H9 (cell line): Measurements from ENCODE around the gene CDH16. TPM values are rescaled to one million over a fixed set of nuclear protein-coding genes. Genes with fewer than 3 reads are reported as not detected.
A peak's percentile ranks its signal among the peaks of the same experiment; 100 is the strongest.

Experiments
- DNase-seq: peaks from one replicate; pipeline ENCODE4 v3.0.0-alpha.2; 2017
- H2AFZ ChIP-seq: one replicate; pipeline ENCODE4 v1.6.1; 2013; ENCODE audit warnings: mild to moderate bottlenecking, low read length, control low read depth, moderate library complexity
- H2AK5ac ChIP-seq: 2 replicates; pipeline ENCODE4 v1.6.1; 2013; ENCODE audit warnings: low read length, control low read depth, mixed read lengths; ENCODE audit not compliant: insufficient read length
- H2BK120ac ChIP-seq: one replicate; pipeline ENCODE4 v1.6.1; 2013; ENCODE audit warnings: low read depth, mild to moderate bottlenecking, low read length, control low read depth, inconsistent platforms; ENCODE audit not compliant: poor library complexity, severe bottlenecking
- H2BK12ac ChIP-seq: 2 replicates; pipeline ENCODE4 v1.6.1; 2013; ENCODE audit warnings: low read length, control low read depth, mixed read lengths, low read depth; ENCODE audit not compliant: insufficient read length
- H2BK15ac ChIP-seq: 2 replicates; pipeline ENCODE4 v1.6.1; 2013; ENCODE audit warnings: low read depth, low read length, control low read depth
- H2BK20ac ChIP-seq: one replicate; pipeline ENCODE4 v1.6.1; 2013; ENCODE audit warnings: low read depth, mild to moderate bottlenecking, low read length, control low read depth, inconsistent platforms; ENCODE audit not compliant: poor library complexity, severe bottlenecking
- H2BK5ac ChIP-seq: 2 replicates; pipeline ENCODE4 v1.6.1; 2013; ENCODE audit warnings: low read length, control low read depth, mixed read lengths; ENCODE audit not compliant: insufficient read length
- H3K14ac ChIP-seq: 2 replicates; pipeline ENCODE4 v1.6.1; 2013; ENCODE audit warnings: low read length, control low read depth; ENCODE audit not compliant: insufficient read depth
- H3K18ac ChIP-seq: 2 replicates; pipeline ENCODE4 v1.6.1; 2013; ENCODE audit warnings: low read depth, mild to moderate bottlenecking, mixed read lengths, low read length, control low read depth; ENCODE audit not compliant: insufficient read length
- H3K23ac ChIP-seq: 2 replicates; pipeline ENCODE4 v1.6.1; 2013; ENCODE audit warnings: low read length, control low read depth, mixed read lengths, low read depth; ENCODE audit not compliant: insufficient read length
- H3K23me2 ChIP-seq: 2 replicates; pipeline ENCODE4 v1.6.1; 2013; ENCODE audit warnings: low read depth, mild to moderate bottlenecking, mixed read lengths, low read length, control low read depth; ENCODE audit not compliant: insufficient read length, poor library complexity, severe bottlenecking
- H3K27ac ChIP-seq: 2 replicates; pipeline ENCODE4 v1.5.1; 2013; ENCODE audit warnings: low read length, control low read depth, mixed read lengths, low read depth; ENCODE audit not compliant: insufficient read length
- H3K27me3 ChIP-seq: 2 replicates; pipeline ENCODE4 v1.6.1; 2013; ENCODE audit warnings: low read length, control low read depth, inconsistent platforms; ENCODE audit not compliant: insufficient read depth
- H3K4ac ChIP-seq: 2 replicates; pipeline ENCODE4 v1.6.1; 2013; ENCODE audit warnings: low read depth, mild to moderate bottlenecking, control low read depth, inconsistent platforms, low read length, moderate library complexity
- H3K4me1 ChIP-seq: 2 replicates; pipeline ENCODE4 v1.6.1; 2013; ENCODE audit warnings: low read length, control low read depth, inconsistent platforms; ENCODE audit not compliant: insufficient read depth
- H3K4me2 ChIP-seq: 2 replicates; pipeline ENCODE4 v1.6.1; 2013; ENCODE audit warnings: low read length, control low read depth, mixed read lengths; ENCODE audit not compliant: insufficient read length, insufficient read depth
- H3K56ac ChIP-seq: 2 replicates; pipeline ENCODE4 v1.6.1; 2013; ENCODE audit warnings: low read depth, mild to moderate bottlenecking, mixed read lengths, low read length, control low read depth; ENCODE audit not compliant: insufficient read length
- H3K79me1 ChIP-seq: 2 replicates; pipeline ENCODE4 v1.6.1; 2013; ENCODE audit warnings: low read depth, mild to moderate bottlenecking, moderate library complexity, low read length, control low read depth, inconsistent platforms; ENCODE audit not compliant: insufficient read depth, poor library complexity, severe bottlenecking
- H3K79me2 ChIP-seq: 2 replicates; pipeline ENCODE4 v1.6.1; 2013; ENCODE audit warnings: low read length, control low read depth, inconsistent platforms; ENCODE audit not compliant: insufficient read depth
- H3K9ac ChIP-seq: 2 replicates; pipeline ENCODE4 v1.6.1; 2013; ENCODE audit warnings: low read length, control low read depth, mixed read lengths; ENCODE audit not compliant: insufficient read length; ENCODE audit errors: extremely low read depth
- H3K9me3 ChIP-seq: one replicate; pipeline ENCODE4 v1.6.1; 2013; ENCODE audit warnings: low read depth, low read length, inconsistent platforms; ENCODE audit not compliant: control insufficient read depth
- H3T11ph ChIP-seq: one replicate; pipeline ENCODE4 v1.6.1; 2013; ENCODE audit warnings: mild to moderate bottlenecking, low read length, control low read depth, inconsistent platforms
- H4K20me1 ChIP-seq: one replicate; pipeline ENCODE4 v1.6.1; 2013; ENCODE audit not compliant: control insufficient read depth, insufficient read length, insufficient read depth
- H4K5ac ChIP-seq: 2 replicates; pipeline ENCODE4 v1.6.1; 2013; ENCODE audit warnings: low read depth, mild to moderate bottlenecking, mixed read lengths, low read length, control low read depth; ENCODE audit not compliant: insufficient read length
- H4K8ac ChIP-seq: replicated peaks from 2 replicates; pipeline ENCODE4 v1.6.1; 2013; ENCODE audit warnings: low read length, control low read depth, mixed read lengths, low read depth; ENCODE audit not compliant: insufficient read length
- H4K91ac ChIP-seq: 2 replicates; pipeline ENCODE4 v1.6.1; 2013; ENCODE audit warnings: low read depth, mild to moderate bottlenecking, moderate library complexity, mixed read lengths, low read length, control low read depth; ENCODE audit not compliant: insufficient read length
- H3K27ac Mint-ChIP-seq, 3 experiments: 2 replicates in 2 of 3; 3 replicates in 1 of 3; pipeline ENCODE4 v1.8.0; 2020 to 2021; ENCODE audit warnings: mixed read lengths in 3 of 3, mild to moderate bottlenecking in 1 of 3, moderate library complexity in 1 of 3
- H3K27me3 Mint-ChIP-seq: 2 replicates; pipeline ENCODE4 v1.8.0; 2021; ENCODE audit warnings: low read depth, mild to moderate bottlenecking, moderate library complexity, mixed read lengths
- H3K36me3 Mint-ChIP-seq, 3 experiments: 2 replicates in 2 of 3; 3 replicates in 1 of 3; pipeline ENCODE4 v1.8.0; 2020 to 2021; ENCODE audit warnings: low read depth in 3 of 3, mixed read lengths in 3 of 3; ENCODE audit not compliant: insufficient read depth in 1 of 3
- H3K4me1 Mint-ChIP-seq, 2 experiments: 2 replicates each; pipeline ENCODE4 v1.8.0; 2020; ENCODE audit warnings: mixed read lengths in 2 of 2
- H3K4me3 Mint-ChIP-seq, 2 experiments: 2 replicates in 1 of 2; 3 replicates in 1 of 2; pipeline ENCODE4 v1.8.0; 2020 to 2021; ENCODE audit warnings: mild to moderate bottlenecking in 2 of 2, mixed read lengths in 2 of 2, moderate library complexity in 1 of 2
- H3K9me3 Mint-ChIP-seq, 2 experiments: 2 replicates in 1 of 2; 3 replicates in 1 of 2; pipeline ENCODE4 v1.8.0; 2020; ENCODE audit warnings: mild to moderate bottlenecking in 2 of 2, mixed read lengths in 2 of 2, moderate library complexity in 1 of 2
- CTCF ChIP-seq: fragments of 200-600 bp; sonication (generic); conservative IDR thresholded peaks from 3 replicates; pipeline ENCODE4 v1.8.0; 2021; ENCODE audit warnings: antibody characterized with exemption, mild to moderate bottlenecking
- WGBS: extraction: QIAGEN DNeasy Blood & Tissue Kit; methylation state at CpG from one replicate; pipeline ENCODE4 v1.1.7; 2013; ENCODE audit warnings: missing lambda C conversion rate, low lambda C conversion rate, mixed read lengths; ENCODE audit not compliant: insufficient read length; ENCODE audit errors: extremely low coverage; 5-methylcytosine and 5-hydroxymethylcytosine counted together
- total RNA-seq: library from RNA; stranded (reverse); gene quantifications from 2 replicates; pipeline ENCODE4 v1.2.1, GENCODE V29; 2021

Gene CDH16
- total RNA-seq, 1 experiment from 2014 or later = not detected

- H3K27me3 Mint-ChIP-seq = peaks cover 62% of the 10 kb centered on the region
- peaks cover 5% of the 10 kb centered on the region for H3K23me2 ChIP-seq
- H3K4ac ChIP-seq = no peak overlapping the region; the same call in 1 of the 2 replicates
- H2BK15ac ChIP-seq = no peak overlapping the region
- H2AK5ac ChIP-seq = no peak overlapping the region
- H2BK20ac ChIP-seq = no peak overlapping the region
- no peak overlapping the region for H3K27ac Mint-ChIP-seq
- no peak for TF ChIP-seq CTCF
- no CpG with 5 or more reads among the region's 5 CpGs for WGBS
- no peaks in the 10 kb centered on the region for H3K79me2 ChIP-seq
- no peak overlapping the region for H2BK120ac ChIP-seq
- peaks cover 15% of the 10 kb centered on the region; the same call in 1 of the 2 replicates for H3K27me3 ChIP-seq
- no peak overlapping the region for H3K56ac ChIP-seq
- H3K27ac ChIP-seq = no peak overlapping the region
- H3K9me3 ChIP-seq = no peaks in the 10 kb centered on the region
- no peak overlapping the region for H2BK12ac ChIP-seq
- H3T11ph ChIP-seq = no peak overlapping the region
- no peaks in the 10 kb centered on the region for H4K20me1 ChIP-seq
- H4K8ac ChIP-seq = no peak overlapping the region
- H2BK5ac ChIP-seq = no peak overlapping the region
- H4K91ac ChIP-seq = no peak overlapping the region
- H3K4me1 ChIP-seq = no peaks in the 10 kb centered on the region
- no peak overlapping the region for H3K4me2 ChIP-seq
- H3K4me3 Mint-ChIP-seq = peak overlapping the region in 1 of 2 experiments; percentile 85; a peak in 1 of 5 replicates
- no peak overlapping the region for H3K23ac ChIP-seq
- H3K18ac ChIP-seq = no peak overlapping the region
- H2AFZ ChIP-seq = no peak overlapping the region
- DNase-seq = no peak
- H4K5ac ChIP-seq = no peak overlapping the region
- H3K36me3 Mint-ChIP-seq = no peaks in the 10 kb centered on the region
- H3K14ac ChIP-seq = peak overlapping the region; percentile 76; the same call in 1 of the 2 replicates
- no peak overlapping the region for H3K9ac ChIP-seq
- peaks cover 13 to 15% of the 10 kb centered on the region in 2 experiments for H3K4me1 Mint-ChIP-seq
- H3K79me1 ChIP-seq = no peaks in the 10 kb centered on the region
- H3K9me3 Mint-ChIP-seq = no peaks in the 10 kb centered on the region; a peak in 1 of 5 replicates
Observed at GRCh38 chr16:66926171-66926947, 7.7 kb upstream of the CDH16 start.
